HL-60 (cell line): ENCODE results near the gene PRB3.

ENCODE experiments used
- DNase-seq, 2 experiments: peaks; one replicate each; pipeline ENCODE4 v3.0.0-alpha.2; 2010 to 2020; ENCODE audit warnings: low read depth in 1 of 2, low spot score in 1 of 2
- H3K27ac ChIP-seq: fragments of 250-450 bp; sonication (Bioruptor Pico); replicated peaks from 2 replicates; pipeline ENCODE4 v1.5.1; 2020; ENCODE audit warnings: mild to moderate bottlenecking, moderate library complexity
- H3K27me3 ChIP-seq: fragments of 250-450 bp; sonication (Bioruptor Pico); 2 replicates; pipeline ENCODE4 v1.5.1; 2021; ENCODE audit warnings: mild to moderate bottlenecking, moderate library complexity; ENCODE audit not compliant: insufficient read depth, poor library complexity, severe bottlenecking
- H3K4me3 ChIP-seq: replicated peaks from 2 replicates; pipeline ENCODE4 v1.5.1; 2011; ENCODE audit warnings: mild to moderate bottlenecking, control low read depth, low read length; ENCODE audit not compliant: insufficient read depth
- CTCF ChIP-seq: IDR thresholded peaks from one replicate; pipeline ENCODE4 v1.5.1; 2011; ENCODE audit warnings: low read length, control low read depth, inconsistent platforms; ENCODE audit not compliant: insufficient read depth
- GABPA ChIP-seq: IDR thresholded peaks from 2 replicates; pipeline ENCODE4 v1.6.1; 2012; ENCODE audit warnings: low read depth
- POLR2AphosphoS5 ChIP-seq: IDR thresholded peaks from 2 replicates; pipeline ENCODE4 v1.6.1; 2012; ENCODE audit warnings: low read depth
- REST ChIP-seq: IDR thresholded peaks from 2 replicates; pipeline ENCODE4 v1.6.1; 2012; ENCODE audit warnings: low read depth; ENCODE audit not compliant: insufficient replicate concordance
- SPI1 ChIP-seq: IDR thresholded peaks from 2 replicates; pipeline ENCODE4 v1.6.1; 2012; ENCODE audit warnings: low read depth, mild to moderate bottlenecking, borderline replicate concordance

The PRB3 gene

GRCh38 chr12:11273449-11273848 lies 3.9 kb upstream of the PRB3 start:
- Histone ChIP-seq H3K27me3 (peaks cover 2% of the 10 kb centered on the region), H3K4me3 (no peak overlapping the region), H3K27ac (no peak overlapping the region)
- DNase-seq = no peak
- no peak for TF ChIP-seq SPI1
- TF ChIP-seq REST = no peak
- no peak for TF ChIP-seq CTCF
- TF ChIP-seq GABPA = no peak
- no peak for TF ChIP-seq POLR2AphosphoS5

- DNase-seq = no peak
- H3K27me3 ChIP-seq = no peaks in the 10 kb centered on the region
- H3K27ac ChIP-seq = no peak overlapping the region
- TF ChIP-seq REST (no peak), SPI1 (no peak), GABPA (no peak), POLR2AphosphoS5 (no peak), CTCF (no peak)
- no peak overlapping the region for H3K4me3 ChIP-seq
Observed at GRCh38 chr12:11264501-11264900, 5.0 kb downstream of the PRB3 start.

GRCh38 chr12:11246489-11246888 lies 23.0 kb downstream of the PRB3 start:
- no peak overlapping the region for H3K27ac ChIP-seq
- H3K4me3 ChIP-seq = no peak overlapping the region
- H3K27me3 ChIP-seq = peaks cover 2% of the 10 kb centered on the region
- no peak for DNase-seq
- TF ChIP-seq SPI1 (no peak), CTCF (no peak), GABPA (no peak), POLR2AphosphoS5 (no peak), REST (no peak)
